HG02885 (cell line): ENCODE results near the gene CXCL1.
"Not testable (repeated sequence)": the region's sequence is repeated elsewhere in the genome, so short reads cannot be mapped to it uniquely, and the experiment has no call there.

ENCODE experiments used
- ATAC-seq: cut with Tn5 transposase; IDR thresholded peaks from one replicate; pipeline ENCODE4 v1.9.1; 2021; ENCODE audit warnings: mild to moderate bottlenecking; ENCODE audit not compliant: unreplicated experiment, poor library complexity

Gene CXCL1

DNA sequence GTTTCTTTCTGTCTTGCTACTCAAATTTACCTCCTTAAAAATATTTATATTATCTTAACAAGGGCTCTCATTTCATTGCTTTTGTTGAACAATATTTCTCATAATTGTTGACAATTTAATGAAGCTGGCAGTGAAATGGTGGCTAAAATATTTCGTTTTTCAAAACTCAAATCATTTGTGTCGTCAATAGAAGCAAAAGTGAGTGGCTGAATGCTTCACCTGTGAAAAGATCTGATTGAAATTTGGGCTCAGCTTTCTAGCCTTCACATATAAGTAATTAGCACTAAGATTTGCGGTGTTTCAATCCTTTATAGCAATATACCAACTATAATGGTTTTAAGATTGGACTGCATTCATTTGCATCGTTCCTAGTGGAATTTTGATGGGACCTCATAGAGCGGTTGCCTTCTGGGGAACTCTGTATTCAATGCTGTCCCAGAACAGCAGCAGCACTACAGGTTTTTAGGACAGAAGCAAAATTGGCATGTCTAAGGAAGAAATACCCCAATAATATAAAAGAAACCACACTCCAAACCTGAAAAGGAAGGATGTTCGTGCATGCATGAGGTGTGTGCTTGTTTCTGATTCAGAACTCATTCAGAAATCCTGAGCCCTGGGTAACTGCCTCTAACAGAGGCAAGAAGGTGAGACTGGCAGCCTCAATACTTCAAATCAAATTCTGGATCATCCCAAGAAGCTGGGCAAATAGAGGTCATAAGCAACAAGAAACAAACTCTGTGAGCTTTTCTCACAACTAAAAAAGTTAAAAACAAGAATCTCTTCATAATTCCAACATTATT is 2.5 kb downstream of the CXCL1 start:
- no peak for ATAC-seq

DNA sequence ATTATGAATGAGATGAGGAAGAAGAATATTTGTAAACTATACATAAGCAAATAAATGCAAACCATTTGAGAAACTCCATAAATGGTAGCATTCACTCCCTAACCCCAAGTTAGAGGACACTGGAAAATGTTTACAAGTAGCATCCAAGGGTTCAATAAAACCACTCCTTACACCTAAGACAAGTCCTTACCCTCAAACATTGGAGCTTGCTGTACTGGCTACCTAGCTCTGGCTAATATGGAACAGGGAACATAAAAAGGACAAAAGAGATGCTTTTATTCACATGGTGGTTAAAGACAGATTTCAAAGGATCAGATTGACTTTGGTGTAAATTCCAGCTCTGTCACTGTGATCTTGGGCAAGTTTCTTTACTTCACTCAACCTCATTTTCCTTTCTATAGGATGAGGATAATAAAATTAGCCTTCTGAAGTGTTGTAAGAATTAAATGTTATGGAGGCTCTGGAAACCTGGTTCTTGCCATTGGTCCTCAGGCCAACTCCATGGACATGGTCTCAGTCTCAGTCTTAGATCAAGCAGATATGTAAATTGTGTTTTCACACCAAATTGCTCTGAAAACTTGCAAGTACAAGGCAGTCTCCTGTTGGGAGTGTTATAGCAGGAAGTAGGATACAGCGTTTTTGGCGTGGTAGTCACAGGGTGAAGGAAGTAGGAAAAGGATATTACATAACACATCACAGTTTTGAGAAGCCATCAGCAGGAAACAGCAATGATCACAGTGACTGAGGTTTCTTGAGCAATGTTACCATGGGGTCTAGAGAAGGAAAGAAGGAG is 3.3 kb downstream of the CXCL1 start:
- no peak for ATAC-seq

DNA sequence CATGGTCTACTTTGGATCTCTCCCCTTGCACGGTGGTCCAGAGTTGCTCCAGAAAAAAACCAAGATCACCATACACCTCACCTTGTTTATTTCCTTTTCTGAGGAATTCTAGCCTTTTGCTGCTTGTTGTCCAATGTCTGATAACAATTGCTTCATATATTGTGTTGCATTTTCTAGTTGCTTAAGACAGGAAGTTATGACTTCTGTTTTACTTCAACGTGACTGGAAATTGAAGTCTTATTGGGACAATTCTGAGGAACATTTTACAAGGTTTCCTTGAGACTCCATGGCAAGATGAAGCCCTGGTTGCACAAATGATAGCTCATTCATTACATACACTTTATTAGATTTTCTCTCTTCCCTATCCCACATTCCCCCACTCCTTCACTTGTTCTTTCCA is 5.2 kb downstream of the CXCL1 start:
- ATAC-seq = no peak

DNA sequence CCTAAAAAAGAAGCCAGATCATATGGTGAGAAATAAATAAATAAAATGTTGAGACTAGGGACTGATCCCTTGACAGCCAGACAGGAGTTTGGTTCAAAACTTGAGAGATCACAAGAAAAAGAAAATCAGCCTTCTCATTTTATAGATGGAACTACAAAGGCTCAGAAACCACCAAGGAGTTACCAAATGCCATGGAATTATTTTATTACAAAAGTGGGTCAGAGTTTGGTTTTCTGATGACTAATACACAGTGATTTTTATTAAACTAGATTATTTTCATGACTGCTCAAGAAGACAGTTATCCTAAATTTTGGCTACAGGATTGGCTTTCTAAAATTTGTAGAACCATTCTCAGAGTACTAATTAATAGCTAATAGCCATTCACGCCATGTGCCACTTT is 6.2 kb downstream of the CXCL1 start:
- ATAC-seq = no peak

DNA sequence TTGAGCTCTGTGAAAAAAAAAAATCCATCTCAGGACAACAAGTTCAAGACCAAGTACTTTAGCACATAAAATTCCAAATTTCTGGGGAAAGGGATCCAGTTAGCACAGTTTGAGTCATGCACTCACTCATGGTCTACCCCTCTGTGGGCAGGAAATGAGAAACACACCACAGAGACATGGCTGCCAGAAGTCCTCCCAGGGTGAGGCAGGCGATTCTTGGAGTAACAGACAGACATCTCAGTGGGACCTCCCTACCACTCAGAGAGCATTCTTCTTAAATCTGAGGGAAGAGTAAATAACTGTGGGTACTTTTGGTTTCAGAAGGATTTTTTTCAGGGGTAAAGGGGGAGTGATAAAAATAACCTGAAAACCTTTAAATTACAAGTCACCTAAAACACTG is 14.1 kb downstream of the CXCL1 start:
- no peak for ATAC-seq

DNA sequence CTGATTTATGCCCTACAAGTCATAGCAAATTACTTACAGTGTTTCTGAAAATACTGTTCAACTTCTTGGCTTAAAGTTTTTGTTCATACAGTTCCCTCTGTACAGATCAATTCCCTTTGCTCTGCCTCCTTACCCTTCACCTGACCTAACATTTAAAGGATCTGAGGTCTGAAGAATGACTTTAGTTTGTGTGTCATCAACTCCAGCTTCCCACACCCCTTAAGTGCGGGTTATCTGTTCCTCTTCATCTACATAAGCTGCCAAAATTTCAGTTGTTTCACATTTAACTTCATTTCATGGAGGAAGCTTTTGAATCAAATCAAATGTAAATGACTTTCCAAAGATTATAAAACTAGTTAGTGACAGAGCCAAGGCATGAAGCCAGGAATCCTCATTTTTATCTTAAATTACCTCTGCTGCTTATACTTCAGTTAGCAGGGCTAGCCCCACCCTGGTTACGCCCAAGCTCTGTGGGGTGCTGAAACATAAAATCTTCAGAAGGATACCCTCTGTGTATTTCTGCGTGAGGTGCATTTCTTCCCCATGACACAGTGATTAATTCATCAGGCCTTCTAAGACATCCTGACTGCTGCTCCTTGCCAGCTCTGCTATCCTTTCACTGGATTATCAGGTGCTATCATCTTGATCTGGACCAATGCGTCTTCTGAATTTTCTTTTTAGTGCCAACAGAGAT is 16.5 kb downstream of the CXCL1 start:
- ATAC-seq = no peak

DNA sequence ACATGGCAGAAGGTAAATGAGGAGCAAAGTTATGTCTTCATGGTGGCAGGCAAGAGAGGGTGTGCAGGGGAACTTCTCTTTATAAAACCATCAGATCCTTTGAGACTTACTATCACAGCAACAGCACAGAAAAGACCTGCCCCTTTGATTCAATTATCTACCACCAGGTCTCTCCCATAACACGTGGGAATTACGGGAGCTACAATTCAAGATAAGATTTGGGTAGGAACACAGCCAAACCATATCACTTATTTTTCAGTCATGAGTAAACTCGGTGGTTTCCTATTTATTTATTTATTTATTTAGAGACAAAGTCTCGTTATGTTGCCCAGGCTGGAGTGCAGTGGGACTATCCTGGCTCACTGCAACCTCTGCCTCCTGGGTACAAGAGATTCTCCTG is 22.1 kb downstream of the CXCL1 start:
- ATAC-seq = no peak

DNA sequence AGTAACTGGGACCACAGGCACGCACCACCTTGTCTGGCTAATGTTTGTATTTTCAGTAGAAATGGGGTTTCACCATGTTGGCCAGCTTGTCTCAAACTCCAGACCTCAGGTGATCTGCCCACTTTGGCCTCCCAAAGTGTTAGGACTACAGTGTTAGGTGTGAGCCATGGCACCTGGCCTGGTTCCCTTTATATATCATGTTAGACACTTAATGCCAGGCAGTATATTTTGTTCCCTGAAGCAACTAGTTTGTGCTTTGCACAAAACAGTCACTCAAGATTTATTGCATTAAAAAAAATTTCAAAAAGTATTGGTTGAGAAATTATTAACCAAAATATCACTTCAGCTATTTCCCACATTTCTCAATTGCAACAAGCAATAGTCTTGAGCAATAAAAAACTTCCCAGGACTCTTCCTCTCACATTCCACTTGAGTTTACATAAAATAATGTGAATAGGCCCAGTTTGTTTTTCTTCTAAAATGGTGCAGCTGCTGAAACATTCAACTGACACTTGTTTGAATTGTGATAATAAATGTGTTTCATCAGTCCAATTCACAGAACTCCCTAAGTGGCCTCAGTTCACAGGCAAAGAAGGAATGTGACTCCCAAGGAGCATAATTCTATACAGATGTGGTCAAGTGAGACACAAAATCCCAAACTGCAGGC is 22.7 kb downstream of the CXCL1 start:
- ATAC-seq = no peak

DNA sequence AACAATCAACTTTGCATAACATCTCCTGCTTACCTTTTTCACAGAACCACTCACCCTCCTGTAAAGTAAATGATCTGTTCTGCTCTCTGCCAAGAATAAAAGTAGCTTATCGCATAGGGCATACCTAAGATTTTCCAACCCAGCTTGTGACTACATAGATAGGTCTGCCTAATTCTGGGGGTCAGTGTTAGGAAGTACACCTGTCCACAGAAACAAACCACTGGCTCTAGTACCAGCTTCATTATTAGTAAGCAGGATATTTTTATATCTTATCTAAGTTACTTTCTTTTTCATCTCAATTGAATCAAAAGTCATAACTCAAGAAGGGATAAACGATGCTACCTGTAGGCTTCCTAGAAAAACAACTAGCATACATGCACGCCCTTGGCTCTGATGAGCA is 23.8 kb downstream of the CXCL1 start:
- ATAC-seq = no peak

DNA sequence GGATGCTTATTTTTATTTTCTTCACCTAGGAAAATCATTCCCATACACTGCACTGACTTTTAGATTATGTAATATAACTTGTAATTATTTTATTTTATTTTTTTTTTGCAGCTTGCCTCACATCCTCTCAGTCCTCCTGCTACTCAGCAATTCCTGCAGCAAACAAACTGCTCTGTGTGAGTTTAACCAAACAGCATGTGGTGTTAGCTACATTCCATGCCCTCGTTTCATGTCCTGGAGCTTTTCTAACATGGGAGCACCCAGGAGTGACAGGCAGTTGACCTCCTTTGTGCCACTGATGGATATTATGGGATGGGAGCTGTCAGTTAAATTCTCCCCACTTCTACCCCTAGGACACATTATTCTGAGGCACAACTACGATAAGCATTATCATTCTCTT is 24.8 kb downstream of the CXCL1 start:
- ATAC-seq = no peak

DNA sequence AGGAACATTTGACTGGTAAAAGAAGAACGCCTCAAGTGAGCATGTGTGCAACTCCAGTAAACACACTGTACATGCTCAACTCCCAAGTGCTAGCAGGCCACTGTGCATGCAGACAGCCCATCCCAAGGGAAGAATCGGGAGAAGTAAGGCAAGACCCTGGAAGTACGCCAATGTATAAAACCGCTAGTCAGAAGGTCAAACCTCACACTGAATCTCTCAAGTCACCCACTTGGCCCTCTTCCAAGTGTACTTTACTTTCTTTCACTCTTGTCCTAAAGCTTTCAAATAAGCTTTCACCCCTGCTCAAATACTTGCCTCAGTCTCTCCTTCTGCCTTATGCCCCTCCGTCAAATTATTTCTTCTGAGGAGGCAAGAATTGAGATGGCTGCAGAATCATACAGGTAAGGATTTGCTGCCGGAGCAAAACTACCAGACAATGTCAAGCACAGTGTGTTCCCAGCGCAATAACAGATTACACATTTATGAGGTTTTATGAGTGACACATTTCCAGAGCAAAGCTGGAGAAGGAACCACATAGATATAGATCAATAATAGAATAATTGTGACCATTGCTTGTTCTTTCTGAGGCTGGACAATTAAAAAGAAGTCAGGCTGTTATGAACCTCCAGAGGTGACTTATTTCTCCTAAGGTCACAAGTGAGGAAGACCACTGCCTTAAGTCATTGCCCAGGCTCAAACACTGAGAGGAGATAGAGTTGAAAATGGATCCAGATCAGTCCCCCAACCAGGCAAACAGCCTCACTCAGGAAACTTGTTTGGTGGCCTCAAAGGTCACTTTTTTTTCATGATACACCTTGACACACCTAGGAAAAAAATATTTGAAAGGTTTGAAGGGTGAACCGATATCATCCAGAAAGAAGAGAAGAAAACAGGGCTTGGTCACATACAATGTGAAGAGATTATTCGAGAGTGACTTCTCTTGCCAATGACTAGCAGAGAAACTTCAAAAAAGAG is 26.3 kb downstream of the CXCL1 start:
- ATAC-seq = no peak

DNA sequence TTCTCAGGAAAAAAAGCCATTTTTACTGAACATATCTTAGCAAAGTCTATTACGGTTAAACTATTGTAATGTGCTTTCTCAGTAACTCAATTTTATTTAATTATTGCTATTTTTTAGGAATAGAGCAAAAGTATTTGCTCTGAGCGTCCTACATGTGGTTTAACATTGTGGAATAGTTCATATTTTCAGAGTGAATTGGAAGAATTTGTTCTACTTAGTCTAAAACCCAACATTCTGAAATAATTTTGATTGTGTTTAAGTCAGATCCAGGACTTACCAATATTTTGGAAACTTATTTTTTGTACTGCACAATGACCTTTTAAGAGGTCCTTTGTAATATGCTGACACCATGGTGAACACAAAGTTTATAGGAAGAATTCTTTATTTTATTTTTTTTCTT is 27.2 kb downstream of the CXCL1 start:
- ATAC-seq = no peak

DNA sequence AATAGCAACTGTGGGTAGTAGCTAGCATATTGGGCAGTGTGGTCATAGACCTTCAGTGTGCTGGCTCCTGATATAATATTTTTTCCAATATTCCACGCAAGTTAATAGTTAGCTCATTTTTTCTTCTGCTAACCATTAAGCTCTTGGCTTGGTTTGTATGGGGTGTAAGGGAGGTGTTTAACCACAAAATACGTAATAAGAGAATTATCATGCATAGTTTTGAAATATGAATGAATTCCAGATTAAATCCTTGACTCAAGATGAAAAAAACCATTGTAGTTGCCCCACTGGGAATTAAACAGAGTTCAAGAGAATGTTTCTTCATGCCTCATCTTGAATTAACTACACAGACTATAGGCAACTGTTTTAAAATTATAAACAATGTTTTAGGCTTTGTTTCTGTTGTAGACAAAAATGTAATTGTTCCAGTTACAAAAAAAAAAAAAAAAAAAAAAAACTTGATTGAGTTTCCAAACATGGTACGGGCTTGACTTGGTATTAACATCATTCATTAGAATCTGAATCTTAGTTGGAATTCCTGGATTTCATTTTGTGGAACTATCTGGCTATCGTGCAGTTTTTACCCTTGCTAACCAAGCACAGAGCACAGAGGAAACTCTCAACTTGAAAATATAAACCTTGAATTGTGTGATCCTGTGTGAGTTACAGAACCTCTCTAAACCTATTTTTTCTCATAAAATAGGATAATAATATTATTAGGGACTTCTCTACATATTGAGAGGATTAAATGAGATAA is 28.4 kb downstream of the CXCL1 start:
- ATAC-seq = no peak

DNA sequence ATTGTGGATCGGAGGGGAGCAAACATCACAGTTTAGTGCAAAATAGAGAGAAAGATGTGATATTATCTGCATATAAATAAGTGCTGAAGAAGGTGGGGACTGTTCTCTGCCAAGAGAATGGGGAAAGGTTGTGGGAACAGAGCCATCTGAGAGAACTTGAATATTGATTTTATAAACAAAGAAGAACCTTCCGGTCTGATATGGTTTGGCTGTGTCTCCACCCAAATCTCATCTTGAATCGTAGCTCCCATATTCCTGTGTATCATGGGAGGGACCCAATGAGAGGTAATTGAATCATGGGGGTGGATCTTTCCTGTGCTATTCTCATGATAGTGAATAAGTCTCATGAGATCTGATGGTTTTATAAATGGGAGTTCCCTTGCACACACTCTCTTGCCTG is 30.1 kb downstream of the CXCL1 start:
- not testable (repeated sequence) for ATAC-seq

DNA sequence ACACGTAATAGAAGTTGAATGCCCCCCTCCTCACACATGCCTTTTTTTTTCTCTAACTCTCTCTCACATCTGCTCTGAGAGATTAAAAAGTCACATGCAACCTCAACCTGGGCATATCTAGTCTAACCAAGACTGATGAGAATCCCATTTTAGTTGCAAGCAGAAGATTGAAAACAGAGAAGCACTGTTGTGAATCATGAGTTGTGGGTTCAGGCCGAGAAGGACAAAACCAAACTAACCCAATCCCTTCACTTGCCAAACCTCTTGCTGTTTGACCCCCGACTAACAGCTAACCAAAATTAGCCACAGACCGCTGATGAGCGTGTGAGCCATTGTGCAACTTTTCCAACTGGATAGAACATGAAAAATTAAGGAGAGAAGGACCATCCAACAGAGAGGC is 31.8 kb downstream of the CXCL1 start:
- no peak for ATAC-seq

DNA sequence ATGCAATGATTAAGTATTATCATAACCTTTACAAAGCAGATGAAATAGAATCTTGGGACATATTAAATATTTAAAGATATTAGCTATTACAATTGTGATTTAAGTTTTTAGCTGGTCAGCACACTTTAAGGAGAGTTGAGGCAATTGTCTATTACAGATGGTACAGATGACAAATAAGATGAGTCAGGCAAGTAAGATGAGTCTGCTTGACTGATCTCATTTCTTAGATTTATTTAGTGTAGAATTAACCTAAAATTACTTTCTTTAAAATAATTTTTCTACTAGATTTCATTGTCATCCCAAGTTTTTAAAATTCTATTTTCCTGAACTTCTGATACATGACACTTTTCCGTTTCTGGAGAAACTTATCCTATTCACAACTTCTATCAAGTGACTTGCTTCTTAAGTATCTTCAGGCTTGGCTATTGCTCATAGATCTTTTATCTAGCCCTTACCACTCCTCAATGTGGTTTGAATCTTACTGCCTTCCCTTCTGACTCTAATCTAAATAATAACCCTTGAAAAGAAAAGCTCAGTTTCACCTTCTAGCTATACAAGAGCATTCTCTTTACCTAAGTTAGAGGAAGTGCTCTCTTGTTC is 32.9 kb downstream of the CXCL1 start:
- no peak for ATAC-seq

DNA sequence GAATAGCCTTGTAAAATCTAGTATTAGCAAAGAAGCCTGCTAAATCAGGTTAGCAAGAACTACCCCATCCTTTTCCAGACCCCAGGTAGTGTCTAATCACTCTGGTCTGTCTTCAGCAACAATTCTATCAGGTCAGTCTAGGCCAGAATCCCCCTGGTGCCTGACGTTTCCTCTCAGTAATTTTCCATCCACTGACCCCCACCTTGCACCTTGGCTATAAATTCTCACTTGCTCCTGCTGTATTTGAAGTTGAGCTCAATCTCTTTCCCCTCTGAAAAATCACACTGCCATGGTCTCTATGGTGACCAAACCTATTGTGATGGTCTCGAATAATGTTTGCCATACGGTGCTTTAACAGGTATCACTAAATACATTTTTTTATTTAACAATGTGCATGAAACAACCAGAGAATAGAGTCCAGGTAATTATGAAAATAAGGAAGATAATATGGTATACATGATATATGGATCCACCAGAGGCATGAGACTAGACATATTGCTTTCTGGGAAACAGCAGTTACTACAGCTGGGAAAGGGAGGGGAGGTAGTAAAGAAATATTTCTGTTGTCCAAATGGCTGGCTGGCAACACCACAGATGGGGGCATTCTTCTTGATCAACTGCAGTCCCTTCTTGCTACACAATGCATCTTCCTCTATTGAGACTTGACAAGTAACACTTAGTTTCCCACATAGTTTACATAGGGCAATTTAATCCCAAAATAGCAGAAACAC is 33.8 kb downstream of the CXCL1 start:
- ATAC-seq = no peak

DNA sequence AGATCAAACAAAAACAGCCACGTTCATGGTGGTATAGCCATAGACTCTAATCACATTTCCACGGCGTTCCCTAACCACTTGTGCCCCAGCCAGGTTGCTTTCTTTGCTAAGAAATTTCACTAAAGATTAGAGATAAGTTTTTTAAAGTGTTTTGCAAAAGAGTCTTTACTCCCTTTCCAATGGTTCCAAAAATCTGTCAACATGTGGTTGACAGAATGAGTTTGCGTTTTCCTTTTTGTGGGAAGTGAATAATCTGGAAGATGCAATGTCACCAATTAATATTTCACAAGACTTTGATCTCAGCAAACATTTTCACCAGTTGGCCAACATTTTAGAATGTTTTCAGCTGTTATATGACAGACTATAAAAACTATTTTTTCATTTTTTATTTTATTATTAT is 35.3 kb downstream of the CXCL1 start:
- ATAC-seq = no peak
